Hepatocyte (in vitro differentiated cells): Measurements from ENCODE around the gene SLC6A8.

Source experiments
- EZH2phosphoT487 ChIP-seq: fragments of 200-600 bp; sonication (generic); IDR thresholded peaks from one replicate; pipeline ENCODE4 v1.6.1; 2018; ENCODE audit warnings: antibody characterized with exemption, mild to moderate bottlenecking, low read depth, moderate library complexity; ENCODE audit not compliant: unreplicated experiment, severe bottlenecking
- TF ChIP-seq, protein P1 (sequence below): fragments of 200-600 bp; sonication (generic); IDR thresholded peaks from 2 replicates; pipeline ENCODE4 v1.5.1; 2016; ENCODE audit warnings: antibody characterized with exemption, mild to moderate bottlenecking; ENCODE audit not compliant: poor library complexity

DNA sequence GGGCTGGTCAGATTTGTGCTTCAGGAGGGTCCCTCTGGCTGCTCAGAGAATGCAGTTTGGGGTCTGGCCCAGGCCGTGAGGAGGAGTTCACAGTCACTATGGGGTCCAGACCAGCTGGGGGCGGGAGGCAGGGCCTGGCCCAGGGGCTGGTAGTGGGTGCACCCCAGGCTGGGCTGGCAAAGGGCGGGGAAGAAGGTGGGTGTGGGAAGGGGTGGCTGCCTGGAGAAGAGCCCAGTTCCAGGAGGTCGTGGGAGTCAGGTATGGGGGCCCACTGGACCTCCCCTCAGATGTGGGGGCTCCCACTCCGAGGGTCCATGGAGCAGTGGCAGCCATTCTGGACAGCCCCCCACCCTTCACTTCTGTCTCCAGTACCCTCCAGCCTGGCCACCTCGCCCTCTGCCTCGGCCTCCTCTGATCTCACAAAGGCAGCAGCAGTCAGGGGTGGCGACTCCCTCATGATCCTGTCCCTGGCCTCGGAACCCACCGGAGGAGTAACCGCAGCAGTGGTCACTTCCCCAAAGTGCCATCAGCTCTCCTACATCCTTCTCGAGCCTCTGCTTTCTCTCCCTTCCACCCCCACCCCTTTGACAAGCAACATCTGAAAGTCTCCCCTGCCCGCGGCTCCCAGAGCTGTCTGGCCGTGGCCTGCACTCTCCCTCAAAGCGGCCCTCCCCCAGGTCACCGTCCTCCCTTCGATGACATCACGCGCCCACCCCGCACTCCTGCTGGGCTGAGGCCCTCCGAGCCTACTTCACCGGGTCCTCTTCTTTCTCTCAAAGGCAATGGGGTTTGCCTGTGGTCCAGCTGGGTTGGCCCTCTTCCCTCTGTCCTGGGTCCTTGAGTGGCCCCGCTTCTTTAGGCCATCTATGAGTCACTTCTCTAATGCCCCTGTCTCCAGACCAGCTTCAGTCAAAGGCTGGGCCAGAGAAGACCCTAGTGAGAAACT is 1.7 kb upstream of the SLC6A8 start:
- no peak for TF ChIP-seq EZH2phosphoT487
- TF ChIP-seq, protein P1, sequence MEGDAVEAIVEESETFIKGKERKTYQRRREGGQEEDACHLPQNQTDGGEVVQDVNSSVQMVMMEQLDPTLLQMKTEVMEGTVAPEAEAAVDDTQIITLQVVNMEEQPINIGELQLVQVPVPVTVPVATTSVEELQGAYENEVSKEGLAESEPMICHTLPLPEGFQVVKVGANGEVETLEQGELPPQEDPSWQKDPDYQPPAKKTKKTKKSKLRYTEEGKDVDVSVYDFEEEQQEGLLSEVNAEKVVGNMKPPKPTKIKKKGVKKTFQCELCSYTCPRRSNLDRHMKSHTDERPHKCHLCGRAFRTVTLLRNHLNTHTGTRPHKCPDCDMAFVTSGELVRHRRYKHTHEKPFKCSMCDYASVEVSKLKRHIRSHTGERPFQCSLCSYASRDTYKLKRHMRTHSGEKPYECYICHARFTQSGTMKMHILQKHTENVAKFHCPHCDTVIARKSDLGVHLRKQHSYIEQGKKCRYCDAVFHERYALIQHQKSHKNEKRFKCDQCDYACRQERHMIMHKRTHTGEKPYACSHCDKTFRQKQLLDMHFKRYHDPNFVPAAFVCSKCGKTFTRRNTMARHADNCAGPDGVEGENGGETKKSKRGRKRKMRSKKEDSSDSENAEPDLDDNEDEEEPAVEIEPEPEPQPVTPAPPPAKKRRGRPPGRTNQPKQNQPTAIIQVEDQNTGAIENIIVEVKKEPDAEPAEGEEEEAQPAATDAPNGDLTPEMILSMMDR = no peak
